Measurements from ENCODE around the gene RUNX2.

Gene RUNX2

DNA sequence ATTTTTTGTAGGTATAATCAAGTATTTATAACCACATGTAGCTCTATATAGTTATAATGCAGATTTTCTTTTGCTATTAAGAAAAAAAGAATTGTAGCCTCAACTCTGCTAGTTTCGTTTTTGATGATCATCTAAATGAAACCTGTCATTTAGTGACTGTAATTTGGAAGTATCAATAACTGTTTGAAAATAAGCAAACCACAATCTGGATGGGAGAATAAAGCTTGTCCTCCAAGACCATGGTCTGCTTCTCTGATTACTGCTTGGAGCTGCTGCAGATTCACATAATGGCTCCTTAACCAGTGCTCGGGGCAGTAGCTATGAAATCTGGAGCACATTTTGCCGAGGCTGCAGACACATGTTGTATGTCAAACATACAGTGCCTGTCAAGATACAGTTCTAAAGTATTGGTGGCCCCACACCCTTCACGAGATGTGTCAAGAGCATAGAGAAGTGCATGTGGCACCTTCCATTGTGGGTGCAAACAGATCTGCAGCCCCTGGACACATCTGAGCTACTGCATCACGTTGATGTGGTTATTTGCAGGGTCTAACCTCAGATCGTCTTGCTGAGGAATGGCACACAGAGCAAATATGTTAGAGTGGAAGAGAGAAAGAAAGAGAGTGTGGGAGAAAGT lies 305.3 kb downstream of the RUNX2 start:
- DNase-seq: no peak

DNA sequence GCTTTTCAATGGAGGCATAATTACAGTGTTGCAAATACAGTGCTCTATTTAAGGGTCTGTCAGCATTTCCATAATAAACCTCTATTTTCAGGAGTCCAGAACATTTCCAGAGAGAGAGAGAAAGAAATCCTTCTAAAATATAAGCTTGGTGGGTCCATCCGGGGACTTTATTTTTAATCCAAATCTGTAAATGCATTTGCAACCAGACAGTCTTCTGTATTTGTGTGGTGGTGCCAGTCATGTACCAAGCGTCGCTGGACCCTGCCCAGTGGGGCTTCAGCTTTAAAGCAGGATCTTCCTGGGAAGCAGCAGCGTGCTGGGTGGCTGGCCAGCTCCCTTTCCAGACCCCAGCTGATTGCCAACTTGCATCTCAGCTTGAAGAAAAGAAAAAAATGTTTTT lies 306.1 kb downstream of the RUNX2 start:
- no peak for DNase-seq

DNA sequence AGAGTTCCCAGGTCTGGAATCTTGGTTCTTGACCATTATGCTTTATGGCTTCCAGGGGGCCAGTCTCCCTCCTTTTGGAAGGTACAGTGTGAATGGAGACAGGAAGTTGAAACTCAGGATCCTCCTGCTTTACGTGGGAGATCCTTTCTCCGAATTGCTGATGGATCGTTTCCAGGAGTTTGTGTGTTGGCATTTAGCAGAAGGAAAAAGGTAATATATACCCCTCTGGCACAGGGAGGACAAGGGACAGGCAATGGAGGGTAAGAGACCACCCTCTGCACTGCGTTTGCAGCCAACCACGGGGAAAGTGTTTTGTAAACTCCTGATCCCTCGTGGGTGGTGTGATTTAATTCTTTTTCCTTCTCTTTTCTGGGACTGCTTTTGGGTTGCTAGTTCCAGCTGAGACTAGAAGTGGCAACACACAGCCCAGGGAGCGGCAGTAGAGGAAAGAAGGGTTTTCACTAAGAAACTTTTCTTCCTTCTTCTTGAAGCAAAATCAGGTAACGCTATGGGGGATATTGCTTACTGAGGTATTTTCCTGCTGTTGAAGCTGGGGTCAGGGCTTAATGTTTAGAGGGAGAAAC lies 307.2 kb downstream of the RUNX2 start:
- DNase-seq: no peak

DNA sequence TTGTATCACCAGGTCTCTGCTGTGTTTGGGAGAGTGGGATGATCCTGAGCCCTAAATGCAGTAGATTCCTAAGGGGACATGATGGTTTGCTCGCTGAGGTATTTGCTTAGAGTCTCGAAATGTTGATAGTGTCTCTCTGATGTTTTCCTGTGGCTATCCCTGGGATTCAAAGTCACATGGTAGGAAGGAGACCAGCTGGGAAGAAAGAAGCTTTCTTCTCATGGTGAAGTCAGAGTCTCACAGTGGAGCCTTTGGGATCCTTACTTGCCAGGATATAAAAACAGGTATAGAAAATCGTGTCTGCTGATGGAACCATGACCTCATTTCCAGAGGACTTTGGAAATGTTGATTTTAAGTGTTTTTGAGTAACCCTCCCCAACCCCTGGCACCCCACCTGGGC lies 308.9 kb downstream of the RUNX2 start:
- DNase-seq: no peak

DNA sequence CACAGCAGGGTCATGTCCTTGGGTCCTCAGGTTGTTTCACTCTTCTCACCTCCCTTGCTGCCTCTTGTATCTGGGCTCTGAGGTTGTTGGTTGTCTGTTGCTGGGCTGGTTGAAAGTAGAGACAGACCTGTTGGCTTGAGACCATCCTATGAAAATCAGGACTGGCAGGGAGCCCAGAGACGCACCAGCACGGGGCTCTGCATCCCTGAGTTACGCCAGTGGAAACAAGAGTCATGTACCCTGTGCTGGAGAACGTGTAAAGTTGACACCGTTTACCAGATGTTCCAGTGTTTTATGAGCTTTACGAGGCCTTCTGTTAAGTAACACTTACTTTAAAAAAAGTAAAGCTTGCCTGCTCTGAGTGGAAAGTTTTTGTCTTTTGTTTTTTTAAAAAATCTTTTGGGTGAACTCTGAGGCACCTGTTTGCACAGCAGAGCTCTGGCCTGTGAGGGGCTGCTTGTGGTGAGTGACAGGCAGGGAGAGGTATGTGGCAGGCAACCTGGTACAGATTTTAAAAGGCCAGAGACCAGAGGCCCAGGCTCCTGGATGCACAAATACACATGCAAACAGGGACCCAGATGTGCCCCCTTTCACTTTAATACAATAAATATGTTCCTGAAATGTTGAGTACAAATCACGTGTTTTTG lies 309.6 kb downstream of the RUNX2 start:
- DNase-seq: no peak

DNA sequence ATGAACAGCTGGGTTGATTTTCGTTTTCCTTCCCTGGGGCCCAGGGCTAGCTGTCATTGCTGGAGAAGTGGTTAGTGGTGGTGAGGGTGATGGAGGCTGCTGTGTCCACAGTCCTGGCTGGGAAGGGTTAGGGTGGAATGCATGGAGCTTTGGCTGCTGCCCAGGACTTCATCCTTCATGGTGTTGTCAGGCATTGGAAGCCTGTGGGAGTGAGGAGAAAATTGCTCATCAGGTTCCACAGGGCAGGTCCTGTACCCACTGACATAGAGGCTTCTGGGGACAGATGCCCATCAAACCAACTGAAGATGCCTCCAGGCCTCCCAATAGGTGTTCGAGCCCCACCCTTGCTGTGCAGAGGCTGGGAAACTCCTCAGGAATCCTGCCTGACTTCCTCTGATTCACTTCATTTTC lies 312.0 kb downstream of the RUNX2 start:
- no peak for DNase-seq

DNA sequence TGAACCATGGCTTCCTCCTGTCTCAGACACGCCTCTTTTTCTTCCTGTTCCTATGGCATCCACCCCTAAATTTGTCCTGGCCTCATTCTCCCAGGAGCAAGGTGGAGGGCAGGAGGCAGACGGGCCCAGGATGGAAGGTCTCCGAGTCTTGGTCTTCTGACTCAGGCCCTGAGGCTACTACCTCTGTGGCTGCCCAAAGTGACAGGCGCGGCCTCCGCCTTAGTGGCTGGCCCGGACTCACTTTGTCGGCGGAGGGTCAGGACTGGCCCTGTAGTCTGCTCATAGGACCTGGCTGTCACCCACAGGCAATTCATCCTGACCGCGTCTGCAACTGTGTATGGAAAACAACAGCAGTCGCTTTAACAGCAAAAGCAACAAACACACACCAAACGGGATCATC lies 312.7 kb downstream of the RUNX2 start:
- no peak for DNase-seq

DNA sequence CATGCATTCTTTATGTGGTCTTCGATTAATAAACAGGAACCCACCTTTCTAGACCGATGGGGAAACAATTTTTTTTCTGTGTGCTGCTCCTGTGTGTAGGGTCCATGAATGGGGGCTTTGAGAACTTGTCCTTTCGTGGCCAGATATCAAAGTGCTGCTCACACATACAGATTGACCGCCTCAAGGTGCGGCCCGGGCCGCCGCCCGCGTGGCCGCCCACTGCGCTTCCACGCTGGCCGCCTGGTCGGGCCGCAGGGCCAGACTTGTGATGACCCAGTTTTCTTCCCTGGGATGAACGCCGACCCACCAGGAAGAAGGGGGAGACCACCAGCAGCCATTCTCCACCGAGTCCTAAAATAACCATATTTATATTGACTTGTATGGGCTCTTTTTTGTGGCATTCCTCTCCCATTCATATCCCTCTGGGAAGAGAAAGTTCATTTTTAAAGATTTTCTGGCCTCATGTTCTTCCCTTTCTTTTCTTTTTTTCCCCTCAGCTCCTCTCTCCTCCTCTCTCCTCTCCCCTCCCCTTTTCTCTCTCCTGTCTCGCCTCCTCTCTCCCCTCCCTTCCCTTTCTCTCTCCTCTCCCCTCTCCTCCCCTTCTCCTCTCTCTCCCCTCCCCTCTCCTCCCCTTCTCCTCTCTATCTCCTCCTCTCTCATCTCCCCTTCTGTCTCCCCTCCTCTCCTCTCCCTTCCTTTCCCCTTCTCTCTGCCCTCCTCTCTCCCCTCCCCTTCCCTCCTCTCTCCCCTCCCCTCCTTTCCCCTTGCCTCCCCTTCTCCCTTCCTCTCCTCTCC lies 314.4 kb downstream of the RUNX2 start:
- no peak for DNase-seq

DNA sequence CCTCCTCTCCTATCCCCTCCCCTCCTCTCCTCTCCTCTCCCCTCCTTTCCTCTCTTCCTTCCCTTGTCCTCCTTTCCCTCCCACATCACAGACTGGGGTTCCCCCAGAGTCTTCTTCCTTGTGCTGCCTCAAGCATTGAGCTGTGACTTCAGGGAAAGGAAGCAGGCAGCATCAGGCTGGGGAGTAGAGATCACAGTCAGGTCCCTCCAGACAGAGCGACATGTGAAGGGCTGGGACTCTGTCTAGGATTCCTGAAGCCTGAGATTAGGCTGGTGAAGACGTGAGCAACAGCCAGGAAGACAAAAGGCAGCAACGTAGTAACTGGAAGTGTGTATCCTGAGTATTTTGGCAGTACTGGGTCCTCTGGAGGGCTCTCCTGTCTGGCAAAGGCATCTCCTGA lies 315.0 kb downstream of the RUNX2 start:
- DNase-seq: no peak

DNA sequence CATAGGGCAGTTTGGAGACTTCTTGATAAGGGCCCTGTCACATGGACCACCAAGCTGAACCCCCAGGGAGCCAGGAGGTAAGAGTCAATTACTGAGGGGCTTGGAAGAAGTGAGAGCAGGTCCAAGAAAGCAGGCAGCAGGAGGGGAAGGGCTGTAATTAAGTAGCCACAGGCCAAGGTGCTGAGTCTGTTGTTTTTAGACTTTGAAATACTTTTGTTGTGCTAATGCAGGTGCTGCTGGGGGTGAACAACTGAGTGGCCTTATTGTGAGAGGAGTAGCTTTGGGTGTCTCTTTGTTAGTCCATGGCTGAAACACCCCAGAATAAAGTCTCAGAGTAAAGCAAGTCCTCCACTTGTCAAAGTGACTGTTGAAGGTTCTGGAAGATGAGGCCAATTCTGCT lies 316.6 kb downstream of the RUNX2 start:
- DNase-seq: no peak

DNA sequence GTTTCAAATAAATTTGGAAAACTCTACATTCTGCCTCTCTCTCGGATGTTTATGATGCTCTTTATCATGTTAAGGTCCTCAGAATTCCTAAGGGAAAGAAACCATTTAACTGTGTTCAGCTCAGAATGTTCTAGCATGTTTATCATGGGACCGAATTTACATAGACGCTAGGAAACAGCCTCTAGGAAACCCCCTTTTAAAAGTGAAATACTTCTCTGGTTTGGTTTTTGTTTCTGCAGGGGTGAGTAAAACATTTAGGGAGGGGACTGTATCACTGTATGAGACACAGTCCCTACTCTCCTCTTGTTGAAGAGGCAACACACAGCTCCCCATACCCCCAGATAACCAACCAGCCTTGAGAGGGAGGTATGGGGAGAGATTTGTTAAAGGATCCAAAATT lies 317.2 kb downstream of the RUNX2 start:
- DNase-seq: no peak

DNA sequence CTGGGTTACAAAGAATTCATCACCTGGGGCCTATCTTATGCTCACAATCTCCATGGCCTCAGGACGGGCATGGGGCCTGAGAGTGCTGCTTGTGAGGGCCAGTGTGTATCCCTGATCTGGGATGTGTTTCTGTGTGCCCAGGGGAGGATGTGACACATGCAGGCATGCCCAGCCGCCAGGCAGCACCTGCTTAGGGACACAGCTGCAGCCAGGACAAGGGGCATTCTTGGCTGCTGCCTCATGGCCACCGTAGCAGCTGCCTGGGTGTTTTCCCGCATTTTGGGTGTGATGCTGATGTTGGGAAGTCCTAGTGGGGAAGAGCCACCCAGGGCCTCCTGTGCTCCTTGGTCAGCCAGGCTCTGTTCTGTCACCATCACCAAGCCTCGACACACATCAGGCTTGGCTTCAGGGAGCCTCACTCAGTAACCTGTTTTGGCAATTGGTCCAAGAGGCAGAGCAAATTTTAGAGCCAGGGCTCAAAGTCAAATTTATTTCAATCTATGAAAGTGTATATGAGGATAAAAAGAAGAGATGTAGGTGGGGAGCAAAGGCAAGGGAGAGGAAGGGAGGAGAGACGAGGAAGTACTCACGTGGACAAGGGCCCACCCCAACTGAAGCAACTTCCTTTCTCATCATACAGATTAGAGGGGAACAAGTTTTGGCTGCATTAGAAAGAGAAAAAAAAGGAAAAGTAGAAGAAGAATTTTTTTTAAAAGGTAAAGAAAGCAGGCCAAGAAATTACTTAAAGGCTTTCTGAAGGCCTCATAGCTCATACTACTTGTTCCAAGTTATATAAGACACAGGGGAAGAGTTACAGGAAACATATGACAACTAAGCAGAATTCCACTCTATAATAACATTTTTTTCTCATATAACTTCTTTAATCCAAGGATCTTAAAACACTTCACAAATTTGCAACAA lies 319.5 kb downstream of the RUNX2 start:
- DNase-seq: no peak

DNA sequence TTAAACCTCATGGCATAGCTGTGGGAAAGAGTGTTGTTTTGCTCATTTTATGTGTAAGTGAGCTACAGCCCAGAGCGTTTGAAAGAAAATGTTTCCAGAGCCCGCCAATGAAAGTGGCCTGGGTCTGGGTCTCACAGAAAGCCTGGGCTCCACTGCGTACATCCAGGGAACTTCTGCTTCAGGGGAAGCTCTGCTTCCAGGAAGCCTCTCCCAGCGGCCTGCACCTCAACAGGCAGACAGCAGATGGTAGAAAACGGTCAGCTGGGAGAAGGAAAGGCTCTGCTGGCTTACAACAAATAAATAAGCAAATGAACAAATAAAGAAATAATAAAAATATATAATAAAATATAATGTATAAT lies 320.1 kb downstream of the RUNX2 start:
- DNase-seq: no peak

DNA sequence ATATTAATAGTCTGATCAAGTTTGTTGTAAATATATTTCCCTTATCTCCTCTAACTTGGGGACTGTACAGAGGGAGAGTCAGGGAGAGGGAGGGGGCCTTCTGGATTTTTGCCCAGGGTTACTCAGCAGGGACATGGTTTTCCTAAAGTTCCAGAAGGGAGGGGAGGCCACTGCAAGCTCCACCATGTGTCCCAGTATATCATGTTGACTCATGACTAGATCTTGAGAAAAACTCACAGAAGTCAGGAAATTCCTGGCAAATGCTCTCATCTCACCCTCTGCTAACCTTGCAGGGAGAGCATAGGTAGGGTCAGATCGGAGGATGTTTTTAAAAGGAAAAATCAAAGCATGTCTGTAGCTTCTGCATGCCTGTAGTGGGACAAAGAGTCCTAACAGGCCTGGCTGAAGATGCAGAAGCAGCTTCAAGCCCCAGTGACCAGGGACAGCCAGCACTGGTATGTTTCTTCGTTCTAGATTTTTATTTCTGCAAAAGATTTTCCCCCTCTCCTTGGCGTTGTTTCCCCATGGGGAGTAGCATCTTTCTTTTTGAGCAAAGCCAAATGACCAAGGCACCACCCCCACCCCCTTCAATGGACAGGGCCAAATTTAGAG lies 322.5 kb downstream of the RUNX2 start:
- DNase-seq: no peak

DNA sequence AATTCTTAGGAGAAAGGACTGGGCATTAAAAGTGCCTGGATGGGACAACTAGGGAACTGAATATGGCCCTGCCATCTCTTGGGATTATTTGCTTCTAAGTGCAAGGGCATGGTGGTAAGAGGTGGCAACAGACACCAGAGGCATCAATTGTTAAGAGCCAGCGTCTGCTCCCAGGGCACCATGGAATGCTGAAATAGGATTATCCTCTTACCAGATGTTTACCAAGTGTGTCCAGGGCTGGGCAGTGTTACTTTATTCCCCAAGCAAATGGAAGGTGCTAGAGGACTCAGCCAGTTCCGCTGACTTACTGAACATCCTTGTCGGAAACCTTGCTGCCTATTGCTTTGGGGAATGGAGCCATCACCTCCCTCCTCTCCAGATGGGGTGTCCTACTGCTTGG lies 323.2 kb downstream of the RUNX2 start:
- DNase-seq: no peak

DNA sequence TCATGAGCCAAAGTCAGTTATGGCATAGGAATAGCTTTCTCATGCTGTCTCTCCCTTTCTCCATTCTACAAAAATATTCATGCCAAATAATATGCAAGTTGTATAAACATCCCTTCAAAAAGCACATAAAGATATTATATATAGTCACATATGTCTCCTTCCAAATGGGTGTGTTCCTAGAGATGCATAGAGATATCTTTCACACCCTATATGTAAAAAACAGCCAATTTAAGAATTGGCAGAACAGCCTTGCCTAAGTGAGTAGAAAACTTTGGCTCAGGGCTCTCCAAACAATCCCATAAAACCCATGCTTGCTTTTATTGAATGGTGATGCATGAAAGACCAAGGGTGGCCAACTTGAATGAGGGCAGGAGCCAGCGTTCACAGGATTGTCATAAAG lies 324.3 kb downstream of the RUNX2 start:
- DNase-seq: no peak

DNA sequence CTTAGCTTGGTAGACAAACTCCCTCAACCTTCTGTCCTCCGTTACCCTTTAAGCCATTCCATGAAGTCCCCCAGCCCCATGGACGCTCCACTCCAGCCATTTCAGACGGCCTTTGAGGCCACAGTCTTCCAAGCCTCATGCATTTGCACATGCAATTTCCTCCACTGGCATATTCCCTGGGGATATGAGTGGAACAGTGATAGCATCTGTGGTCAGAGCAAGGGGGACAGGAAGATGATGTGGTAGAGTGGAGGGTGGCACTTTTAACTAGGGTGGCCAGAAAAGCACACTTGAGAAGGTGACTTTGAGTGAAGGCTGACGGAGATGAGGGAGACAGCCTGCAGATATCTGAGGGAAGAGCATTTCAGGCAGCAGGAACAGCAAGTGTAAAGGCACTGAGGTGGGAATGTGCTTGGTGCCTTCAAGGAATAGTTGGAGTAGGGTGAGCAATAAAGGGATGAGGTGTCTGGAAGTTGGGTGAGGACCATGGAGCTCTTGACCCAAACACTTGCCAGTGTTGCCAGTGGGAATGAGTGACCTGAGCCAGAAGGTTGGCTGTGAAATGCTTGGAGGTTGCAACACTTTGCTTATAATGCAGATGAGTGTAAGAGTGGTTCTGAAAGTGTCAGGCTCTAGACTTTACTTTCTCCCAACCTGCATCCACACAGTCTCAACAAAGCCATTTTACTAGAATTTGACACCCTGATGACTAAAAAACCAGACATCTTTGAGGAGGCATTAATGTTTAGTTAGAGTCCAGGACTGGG lies 325.2 kb downstream of the RUNX2 start:
- no peak for DNase-seq

DNA sequence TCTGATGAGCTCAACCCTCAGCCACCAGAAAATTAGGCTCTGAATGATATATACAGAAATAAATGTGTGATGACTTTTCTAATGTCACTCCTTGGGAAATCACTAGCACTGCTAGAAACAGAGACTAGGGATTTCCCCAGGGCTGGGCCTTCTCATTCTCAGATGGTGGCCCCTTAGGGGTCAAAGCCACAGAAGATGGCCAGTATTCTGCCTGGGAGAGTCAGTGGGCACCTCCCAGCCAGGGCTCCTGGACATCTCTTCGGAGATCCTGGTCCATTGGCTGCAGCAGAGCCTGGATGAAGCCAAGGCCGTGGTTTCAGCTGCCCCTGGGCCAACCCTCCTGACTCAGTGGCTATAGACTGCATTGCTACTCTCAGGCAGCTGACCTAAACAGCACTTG lies 326.5 kb downstream of the RUNX2 start:
- no peak for DNase-seq

DNA sequence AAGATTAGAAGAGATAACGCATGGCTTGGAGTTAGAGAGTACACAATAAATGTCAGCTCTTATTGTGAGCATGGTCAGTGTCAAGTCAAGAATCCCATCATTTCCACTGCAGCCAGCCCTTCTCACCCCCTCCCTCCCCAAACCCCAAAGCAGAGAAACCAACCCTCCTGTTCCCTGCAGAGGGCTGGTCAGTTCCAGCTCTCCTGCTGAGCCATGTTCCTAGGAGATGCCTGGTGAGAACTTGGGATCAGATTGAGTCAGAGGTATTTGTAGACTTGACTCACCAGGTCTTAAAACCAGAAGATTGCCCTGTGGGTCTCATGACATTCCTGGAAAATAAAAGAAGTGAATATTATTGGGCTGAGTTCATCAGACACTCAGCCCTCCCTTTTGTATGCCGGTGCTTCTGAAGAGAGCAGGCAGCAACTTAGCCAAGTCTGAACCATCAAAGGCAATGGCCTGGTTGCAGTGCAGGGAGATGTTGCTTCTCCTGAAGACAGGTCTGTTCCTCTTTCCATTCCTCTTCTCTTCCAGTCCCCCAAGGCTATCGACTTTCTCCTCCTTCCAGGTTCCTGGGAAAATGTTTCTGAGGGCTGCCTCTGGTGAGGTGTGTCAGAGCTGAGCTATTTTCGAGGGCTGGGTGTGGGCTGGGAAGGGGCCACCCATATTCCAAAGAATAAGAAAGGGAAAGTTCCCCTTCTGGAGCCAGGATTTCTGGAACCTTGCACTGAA lies 327.8 kb downstream of the RUNX2 start:
- DNase-seq: no peak

DNA sequence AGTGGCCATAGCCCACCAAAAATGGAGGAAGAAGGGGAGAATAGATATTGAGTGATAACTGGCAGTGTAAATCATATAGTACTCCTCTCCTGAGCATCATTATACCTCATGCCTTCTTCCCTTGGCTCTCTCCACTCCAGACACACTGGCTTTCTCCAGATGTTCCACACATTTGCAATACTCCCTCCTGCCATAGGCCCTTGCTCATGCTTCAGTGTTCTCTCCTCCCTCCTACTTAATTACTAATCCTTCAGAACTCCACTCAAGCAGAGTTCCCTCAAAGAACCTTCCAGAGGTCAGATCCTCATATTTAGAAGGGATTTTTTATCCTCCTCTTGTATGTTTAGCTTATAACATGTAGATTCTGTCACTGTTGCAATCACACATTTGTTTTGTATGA lies 329.1 kb downstream of the RUNX2 start:
- no peak for DNase-seq

DNA sequence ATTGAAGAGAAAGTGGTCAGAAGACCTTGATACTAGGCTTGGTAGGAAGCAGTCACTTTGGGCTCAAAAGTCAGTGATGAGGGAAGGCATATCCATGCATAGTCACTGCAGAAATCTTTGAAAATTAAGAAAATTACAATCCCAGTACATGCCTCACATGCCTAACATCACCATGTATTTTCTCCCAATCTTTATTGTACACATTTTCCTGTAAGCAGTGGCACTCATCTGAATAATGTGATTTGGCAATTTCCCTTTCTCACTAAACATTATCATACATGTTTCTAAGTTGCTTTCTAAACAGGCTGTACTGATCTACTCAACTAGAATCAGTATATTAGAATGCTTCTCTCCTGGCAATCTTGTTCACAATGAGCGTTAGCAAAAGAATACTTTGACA lies 330.3 kb downstream of the RUNX2 start:
- no peak for DNase-seq

Data from activated CD4-positive, alpha-beta T cell treated with anti-CD3 and anti-CD28 coated beads, Interleukin-2, amount 50 U/mL, for 48 hours (primary cell).